ENCODE measurements around the gene RAD51B.

The RAD51B gene

DNA sequence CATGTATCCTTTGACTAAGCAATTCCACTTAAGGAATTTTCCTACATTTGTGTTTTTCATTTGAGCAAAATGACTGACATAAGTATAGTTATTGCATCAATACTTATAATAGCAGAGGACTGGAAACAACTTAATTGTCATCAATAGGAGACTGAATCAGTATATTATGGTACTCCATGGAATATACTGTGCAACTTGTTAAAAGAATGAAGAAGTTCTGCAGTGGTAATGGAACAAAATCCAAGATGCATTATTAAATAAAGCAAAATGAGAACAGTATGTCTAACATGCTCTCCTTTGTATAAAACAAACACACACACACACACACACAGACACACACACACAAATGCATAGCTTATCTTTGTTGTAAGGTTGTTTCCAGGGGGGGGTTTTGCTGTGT is 303.1 kb downstream of the RAD51B start:
- POLR2A ChIA-PET: no interaction called here
- Histone ChIP-seq H3K4me1 (ENCODE audit: control insufficient read depth, insufficient read depth, low read length) (peaks cover 12% of the 10 kb centered on the region; the same call in 1 of the 2 replicates), H3K27ac (ENCODE audit: extremely low read depth, low read depth, low read length) (no peak overlapping the region), H3K4me3 (ENCODE audit: low read depth, low read length) (no peak overlapping the region), H3K36me3 (ENCODE audit: control insufficient read depth in 2 of 2, insufficient read depth in 1 of 2, low read length in 2 of 2) (no peaks in the 10 kb centered on the region; a peak in 1 of 3 replicates), H3K9me3 (ENCODE audit: control insufficient read depth, insufficient read depth, low read depth, low read length) (no peaks in the 10 kb centered on the region; the same call in 1 of the 2 replicates)
- CTCF ChIA-PET: interaction anchor here (0.6 kb wide), 1 partner anchor 666 kb away, joined by 3 read pairs; no protein-coding TSS in a partner anchor
- no peak for TF ChIP-seq ZNF561 (tag by site-specific recombination; IDR thresholded peaks at IDR 0.05; ENCODE audit: borderline replicate concordance)
- TF ChIP-seq, protein P1, sequence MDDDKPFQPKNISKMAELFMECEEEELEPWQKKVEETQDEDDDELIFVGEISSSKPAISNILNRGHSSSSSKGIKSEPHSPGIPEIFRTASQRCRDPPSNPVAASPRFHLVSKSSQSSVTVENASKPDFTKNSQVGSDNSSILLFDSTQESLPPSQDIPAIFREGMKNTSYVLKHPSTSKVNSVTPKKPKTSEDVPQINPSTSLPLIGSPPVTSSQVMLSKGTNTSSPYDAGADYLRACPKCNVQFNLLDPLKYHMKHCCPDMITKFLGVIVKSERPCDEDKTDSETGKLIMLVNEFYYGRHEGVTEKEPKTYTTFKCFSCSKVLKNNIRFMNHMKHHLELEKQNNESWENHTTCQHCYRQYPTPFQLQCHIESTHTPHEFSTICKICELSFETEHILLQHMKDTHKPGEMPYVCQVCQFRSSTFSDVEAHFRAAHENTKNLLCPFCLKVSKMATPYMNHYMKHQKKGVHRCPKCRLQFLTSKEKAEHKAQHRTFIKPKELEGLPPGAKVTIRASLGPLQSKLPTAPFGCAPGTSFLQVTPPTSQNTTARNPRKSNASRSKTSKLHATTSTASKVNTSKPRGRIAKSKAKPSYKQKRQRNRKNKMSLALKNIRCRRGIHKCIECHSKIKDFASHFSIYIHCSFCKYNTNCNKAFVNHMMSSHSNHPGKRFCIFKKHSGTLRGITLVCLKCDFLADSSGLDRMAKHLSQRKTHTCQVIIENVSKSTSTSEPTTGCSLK (tag by site-specific recombination; IDR thresholded peaks at IDR 0.05): no peak
- no peak for TF ChIP-seq ZFP37 (tag by site-specific recombination; IDR thresholded peaks at IDR 0.05)
- TF ChIP-seq, protein P2, sequence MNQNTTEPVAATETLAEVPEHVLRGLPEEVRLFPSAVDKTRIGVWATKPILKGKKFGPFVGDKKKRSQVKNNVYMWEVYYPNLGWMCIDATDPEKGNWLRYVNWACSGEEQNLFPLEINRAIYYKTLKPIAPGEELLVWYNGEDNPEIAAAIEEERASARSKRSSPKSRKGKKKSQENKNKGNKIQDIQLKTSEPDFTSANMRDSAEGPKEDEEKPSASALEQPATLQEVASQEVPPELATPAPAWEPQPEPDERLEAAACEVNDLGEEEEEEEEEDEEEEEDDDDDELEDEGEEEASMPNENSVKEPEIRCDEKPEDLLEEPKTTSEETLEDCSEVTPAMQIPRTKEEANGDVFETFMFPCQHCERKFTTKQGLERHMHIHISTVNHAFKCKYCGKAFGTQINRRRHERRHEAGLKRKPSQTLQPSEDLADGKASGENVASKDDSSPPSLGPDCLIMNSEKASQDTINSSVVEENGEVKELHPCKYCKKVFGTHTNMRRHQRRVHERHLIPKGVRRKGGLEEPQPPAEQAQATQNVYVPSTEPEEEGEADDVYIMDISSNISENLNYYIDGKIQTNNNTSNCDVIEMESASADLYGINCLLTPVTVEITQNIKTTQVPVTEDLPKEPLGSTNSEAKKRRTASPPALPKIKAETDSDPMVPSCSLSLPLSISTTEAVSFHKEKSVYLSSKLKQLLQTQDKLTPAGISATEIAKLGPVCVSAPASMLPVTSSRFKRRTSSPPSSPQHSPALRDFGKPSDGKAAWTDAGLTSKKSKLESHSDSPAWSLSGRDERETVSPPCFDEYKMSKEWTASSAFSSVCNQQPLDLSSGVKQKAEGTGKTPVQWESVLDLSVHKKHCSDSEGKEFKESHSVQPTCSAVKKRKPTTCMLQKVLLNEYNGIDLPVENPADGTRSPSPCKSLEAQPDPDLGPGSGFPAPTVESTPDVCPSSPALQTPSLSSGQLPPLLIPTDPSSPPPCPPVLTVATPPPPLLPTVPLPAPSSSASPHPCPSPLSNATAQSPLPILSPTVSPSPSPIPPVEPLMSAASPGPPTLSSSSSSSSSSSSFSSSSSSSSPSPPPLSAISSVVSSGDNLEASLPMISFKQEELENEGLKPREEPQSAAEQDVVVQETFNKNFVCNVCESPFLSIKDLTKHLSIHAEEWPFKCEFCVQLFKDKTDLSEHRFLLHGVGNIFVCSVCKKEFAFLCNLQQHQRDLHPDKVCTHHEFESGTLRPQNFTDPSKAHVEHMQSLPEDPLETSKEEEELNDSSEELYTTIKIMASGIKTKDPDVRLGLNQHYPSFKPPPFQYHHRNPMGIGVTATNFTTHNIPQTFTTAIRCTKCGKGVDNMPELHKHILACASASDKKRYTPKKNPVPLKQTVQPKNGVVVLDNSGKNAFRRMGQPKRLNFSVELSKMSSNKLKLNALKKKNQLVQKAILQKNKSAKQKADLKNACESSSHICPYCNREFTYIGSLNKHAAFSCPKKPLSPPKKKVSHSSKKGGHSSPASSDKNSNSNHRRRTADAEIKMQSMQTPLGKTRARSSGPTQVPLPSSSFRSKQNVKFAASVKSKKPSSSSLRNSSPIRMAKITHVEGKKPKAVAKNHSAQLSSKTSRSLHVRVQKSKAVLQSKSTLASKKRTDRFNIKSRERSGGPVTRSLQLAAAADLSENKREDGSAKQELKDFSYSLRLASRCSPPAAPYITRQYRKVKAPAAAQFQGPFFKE (tag by site-specific recombination; IDR thresholded peaks at IDR 0.05; ENCODE audit: borderline replicate concordance): no peak
- TF ChIP-seq ZNF521 (tag by site-specific recombination; IDR thresholded peaks at IDR 0.05): no peak
- no peak for TF ChIP-seq ZNF514 (tag by site-specific recombination; IDR thresholded peaks at IDR 0.05)
- TF ChIP-seq, protein P3, sequence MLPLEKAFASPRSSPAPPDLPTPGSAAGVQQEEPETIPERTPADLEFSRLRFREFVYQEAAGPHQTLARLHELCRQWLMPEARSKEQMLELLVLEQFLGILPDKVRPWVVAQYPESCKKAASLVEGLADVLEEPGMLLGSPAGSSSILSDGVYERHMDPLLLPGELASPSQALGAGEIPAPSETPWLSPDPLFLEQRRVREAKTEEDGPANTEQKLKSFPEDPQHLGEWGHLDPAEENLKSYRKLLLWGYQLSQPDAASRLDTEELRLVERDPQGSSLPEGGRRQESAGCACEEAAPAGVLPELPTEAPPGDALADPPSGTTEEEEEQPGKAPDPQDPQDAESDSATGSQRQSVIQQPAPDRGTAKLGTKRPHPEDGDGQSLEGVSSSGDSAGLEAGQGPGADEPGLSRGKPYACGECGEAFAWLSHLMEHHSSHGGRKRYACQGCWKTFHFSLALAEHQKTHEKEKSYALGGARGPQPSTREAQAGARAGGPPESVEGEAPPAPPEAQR (tag by site-specific recombination; IDR thresholded peaks at IDR 0.05): no peak
- TF ChIP-seq ZNF175 (tag by site-specific recombination; IDR thresholded peaks at IDR 0.05): no peak
- no peak for TF ChIP-seq ZNF777 (tag by site-specific recombination; IDR thresholded peaks at IDR 0.05; ENCODE audit: borderline replicate concordance)
- TF ChIP-seq, protein P4, sequence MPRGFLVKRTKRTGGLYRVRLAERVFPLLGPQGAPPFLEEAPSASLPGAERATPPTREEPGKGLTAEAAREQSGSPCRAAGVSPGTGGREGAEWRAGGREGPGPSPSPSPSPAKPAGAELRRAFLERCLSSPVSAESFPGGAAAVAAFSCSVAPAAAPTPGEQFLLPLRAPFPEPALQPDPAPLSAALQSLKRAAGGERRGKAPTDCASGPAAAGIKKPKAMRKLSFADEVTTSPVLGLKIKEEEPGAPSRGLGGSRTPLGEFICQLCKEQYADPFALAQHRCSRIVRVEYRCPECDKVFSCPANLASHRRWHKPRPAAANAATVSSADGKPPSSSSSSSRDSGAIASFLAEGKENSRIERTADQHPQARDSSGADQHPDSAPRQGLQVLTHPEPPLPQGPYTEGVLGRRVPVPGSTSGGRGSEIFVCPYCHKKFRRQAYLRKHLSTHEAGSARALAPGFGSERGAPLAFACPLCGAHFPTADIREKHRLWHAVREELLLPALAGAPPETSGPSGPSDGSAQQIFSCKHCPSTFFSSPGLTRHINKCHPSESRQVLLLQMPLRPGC (tag by site-specific recombination; IDR thresholded peaks at IDR 0.05): no peak
- TF ChIP-seq TRIM28 (IDR thresholded peaks at IDR 0.05; ENCODE audit: borderline replicate concordance, low read length): no peak
- TF ChIP-seq HOXC10 (CRISPR knock-in tag; IDR thresholded peaks at IDR 0.05): no peak
- TF ChIP-seq, protein P5, sequence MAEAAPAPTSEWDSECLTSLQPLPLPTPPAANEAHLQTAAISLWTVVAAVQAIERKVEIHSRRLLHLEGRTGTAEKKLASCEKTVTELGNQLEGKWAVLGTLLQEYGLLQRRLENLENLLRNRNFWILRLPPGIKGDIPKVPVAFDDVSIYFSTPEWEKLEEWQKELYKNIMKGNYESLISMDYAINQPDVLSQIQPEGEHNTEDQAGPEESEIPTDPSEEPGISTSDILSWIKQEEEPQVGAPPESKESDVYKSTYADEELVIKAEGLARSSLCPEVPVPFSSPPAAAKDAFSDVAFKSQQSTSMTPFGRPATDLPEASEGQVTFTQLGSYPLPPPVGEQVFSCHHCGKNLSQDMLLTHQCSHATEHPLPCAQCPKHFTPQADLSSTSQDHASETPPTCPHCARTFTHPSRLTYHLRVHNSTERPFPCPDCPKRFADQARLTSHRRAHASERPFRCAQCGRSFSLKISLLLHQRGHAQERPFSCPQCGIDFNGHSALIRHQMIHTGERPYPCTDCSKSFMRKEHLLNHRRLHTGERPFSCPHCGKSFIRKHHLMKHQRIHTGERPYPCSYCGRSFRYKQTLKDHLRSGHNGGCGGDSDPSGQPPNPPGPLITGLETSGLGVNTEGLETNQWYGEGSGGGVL (tag by site-specific recombination; IDR thresholded peaks at IDR 0.05): no peak
- no peak for TF ChIP-seq KLF10 (tag by site-specific recombination; IDR thresholded peaks at IDR 0.05)
- no peak for TF ChIP-seq ZNF792 (tag by site-specific recombination; IDR thresholded peaks at IDR 0.05)

Data from HEK293 (cell line).